ENCODE data around the gene CRYBA4.
"Not testable (repeated sequence)": the region's sequence is repeated elsewhere in the genome, so short reads cannot be mapped to it uniquely, and the experiment has no call there.

The CRYBA4 gene

DNA sequence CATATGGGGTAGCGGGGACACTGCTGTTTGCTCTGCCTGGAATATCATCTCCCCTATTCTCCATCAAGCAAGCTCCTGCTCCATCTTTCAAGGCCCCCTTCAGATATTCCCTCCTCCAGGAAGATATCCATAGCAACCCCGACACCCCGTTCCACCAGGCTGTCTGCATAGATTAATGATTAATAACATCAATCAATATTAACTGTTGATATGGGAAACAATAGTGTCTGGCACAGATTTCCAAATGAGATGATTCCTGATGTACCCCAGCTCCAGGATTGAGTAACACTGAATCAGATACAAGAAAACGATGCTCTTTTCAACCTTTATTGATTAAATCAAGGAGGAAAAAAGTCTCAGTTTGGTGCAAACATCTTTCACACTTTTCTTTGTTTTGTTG, 24.3 kb upstream of the CRYBA4 start:
- DNase-seq = no peak

DNA sequence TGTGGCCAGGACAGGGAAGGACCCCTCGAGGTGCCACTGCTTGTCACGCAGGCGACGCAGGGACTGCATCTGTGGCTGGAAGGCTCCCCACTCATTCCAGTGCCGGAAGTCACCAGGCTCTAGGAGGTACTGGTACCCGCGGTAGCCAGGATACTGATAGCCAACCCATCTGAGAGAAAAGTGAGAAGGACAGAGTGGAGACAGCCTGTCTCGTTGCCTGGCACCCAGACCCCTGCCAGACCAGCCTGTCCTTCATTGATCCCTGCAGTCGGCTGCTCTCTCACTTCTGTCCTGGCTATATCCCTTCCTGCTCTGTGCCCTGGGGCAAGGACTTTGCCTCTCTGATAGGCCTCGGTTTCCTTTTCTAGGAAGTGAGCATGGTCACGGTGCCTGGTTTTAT, 22.3 kb upstream of the CRYBA4 start:
- no peak for DNase-seq

GRCh38 chr22:26601726-26602125, 20.0 kb upstream of the CRYBA4 start:
- DNase-seq = no peak

- no peak for DNase-seq
Measured at GRCh38 chr22:26602127-26602526, 19.6 kb upstream of the CRYBA4 start.

- no peak for DNase-seq
Measured at GRCh38 chr22:26604368-26604767, 17.4 kb upstream of the CRYBA4 start.

DNA sequence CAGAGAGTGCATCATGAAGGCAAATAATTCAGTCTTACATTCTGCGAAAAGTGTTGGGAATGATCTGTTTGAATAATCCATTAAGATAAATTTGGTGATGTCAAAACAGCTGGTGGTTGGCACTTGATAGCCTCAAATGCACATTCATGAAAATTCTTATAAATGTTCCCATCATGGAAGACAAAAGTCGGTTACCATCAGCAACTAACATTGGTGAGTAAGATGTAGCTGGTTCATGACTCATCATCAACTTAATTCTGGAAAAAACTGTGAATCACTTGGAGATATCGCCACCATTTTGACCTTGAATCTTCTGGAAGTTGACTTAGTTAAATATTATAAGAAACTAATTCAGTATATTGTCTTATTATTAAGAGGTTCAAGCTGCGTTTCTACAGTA, 15.2 kb upstream of the CRYBA4 start:
- no peak for DNase-seq

GRCh38 chr22:26608129-26608528, 13.6 kb upstream of the CRYBA4 start:
- DNase-seq = peak in 1 of 2 experiments; percentile 26

DNA sequence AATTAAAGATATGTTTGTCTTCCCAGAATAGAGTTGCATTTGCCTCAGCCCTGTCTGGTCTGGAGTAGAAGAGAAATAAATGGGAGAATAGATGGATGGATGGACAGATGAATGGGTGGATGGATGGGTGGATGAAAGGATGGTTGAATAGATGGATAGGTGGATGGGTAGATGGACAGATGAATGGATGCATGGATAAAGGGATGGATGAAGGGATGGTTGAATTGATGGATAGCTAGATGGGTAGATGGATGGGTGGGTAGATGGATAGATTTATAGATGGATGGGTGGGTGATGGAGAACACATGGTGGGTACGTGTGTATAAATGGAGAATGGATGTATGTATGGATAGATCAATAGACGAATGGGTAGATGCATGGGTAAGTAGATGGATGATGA, 12.5 kb upstream of the CRYBA4 start:
- DNase-seq = no peak

GRCh38 chr22:26610072-26610958, 11.4 kb upstream of the CRYBA4 start:
- no peak for DNase-seq

DNA sequence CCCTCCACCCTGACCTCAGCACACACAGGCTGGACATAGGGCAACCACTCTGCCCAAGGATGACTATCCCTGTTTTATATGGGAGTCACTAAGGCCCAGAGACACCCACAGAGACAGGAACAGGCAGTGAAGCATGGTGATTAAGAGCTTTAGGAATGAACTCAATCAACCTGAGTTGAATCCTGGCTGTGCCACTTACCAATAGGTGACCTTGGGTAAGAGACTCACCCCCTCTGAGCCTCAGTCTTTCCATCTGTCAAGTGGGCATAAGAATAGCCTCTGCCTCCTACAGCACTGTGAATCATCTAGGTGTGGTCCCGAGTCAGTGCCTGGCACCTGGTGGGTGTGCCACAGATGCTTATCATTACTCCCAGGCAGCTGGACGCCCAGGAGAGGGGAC, 10.8 kb upstream of the CRYBA4 start:
- DNase-seq = no peak

DNA sequence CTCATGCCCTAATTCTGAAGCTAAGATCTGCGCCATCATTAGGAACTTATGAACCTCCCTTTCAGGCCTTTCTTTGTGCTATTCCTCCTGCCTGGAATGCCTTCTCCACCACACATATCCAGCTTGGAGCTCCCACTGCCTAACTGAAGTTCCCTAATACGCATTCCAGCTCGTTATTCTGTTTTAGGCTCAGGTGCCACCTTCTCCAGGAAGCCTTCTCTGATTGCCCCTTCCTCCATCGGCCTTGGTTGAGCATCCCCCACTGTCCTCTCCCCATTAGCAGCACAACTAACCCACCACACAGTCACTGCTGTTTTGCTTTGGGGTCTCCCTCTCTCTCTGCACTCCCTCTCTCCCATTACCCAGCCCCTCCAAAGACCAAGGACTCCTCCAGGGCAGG, 9.1 kb upstream of the CRYBA4 start:
- DNase-seq = no peak

DNA sequence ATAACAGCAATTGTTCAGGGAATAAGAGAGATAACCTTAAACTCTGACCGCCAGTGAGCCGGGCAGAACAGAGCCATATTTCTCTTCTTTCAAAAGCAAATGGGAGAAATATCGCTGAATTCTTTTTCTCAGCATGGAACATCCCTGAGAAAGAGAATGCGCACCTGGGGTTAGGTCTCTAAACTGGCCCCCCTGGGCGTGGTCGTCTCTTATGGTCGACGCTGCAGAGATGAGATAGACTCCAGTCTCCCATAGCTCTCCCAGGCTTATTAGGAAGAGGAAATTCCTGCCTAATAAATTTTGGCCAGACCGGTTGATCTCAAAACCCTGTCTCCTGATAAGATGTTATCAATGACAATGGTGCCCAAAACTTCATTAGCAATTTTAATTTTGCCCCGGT, 8.0 kb upstream of the CRYBA4 start:
- DNase-seq = not testable (repeated sequence)

GRCh38 chr22:26614322-26614721, 7.4 kb upstream of the CRYBA4 start:
- no peak for DNase-seq

DNA sequence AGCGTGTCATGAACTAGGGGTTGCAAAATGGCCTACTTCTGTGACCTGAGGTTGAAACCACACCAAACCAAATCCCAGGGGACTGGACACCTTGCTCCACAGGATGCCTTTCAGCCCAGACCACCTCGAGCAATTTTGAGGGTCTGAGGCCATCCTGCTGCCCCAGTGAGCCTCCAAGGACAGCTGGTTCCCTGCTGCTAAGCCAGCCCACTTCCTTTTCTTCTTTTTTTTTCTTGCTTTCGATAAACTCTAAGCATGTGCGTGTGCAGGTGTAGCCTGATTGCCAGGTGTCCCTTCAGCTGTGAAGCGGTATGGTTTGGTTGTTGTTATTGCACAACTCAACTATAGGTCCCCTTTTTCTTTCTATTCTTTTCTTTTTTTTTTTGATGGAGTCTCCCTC, 6.6 kb upstream of the CRYBA4 start:
- DNase-seq = no peak

- no peak for DNase-seq
Measured at GRCh38 chr22:26615830-26616435, 5.8 kb upstream of the CRYBA4 start.

DNA sequence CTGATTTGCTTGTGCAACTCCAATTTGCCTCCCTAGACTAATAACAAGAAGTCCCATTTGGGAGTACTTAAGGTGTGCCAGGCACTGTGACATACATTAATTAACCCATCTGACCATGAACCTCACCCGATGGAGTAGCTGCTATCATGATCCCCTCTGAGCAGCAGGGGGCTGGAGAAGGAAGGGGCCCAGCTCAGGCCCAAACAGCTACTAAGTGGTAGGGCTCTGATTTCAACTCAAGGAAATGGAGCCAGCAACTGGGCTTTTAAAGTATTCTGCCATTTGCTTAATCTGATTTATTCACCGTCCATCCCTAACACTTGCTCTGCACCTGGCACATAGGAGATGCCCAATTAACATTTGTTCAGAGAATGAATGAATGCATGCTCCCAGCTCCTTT, 5.1 kb upstream of the CRYBA4 start:
- no peak for DNase-seq

- no peak for DNase-seq
Measured at GRCh38 chr22:26617271-26618199, 4.2 kb upstream of the CRYBA4 start, which contains the start of gene CRYBB1. Gene CRYBB1, minus strand, starts transcription at chr22:26618027. Its CDS starts 1,708 bp downstream, at chr22:26616319.

- no peak for DNase-seq
Measured at GRCh38 chr22:26618455-26618854, 3.3 kb upstream of the CRYBA4 start.

GRCh38 chr22:26619510-26619909, 2.3 kb upstream of the CRYBA4 start:
- no peak for DNase-seq

GRCh38 chr22:26620197-26620596, 1.6 kb upstream of the CRYBA4 start:
- no peak for DNase-seq

- no peak for DNase-seq
Measured at GRCh38 chr22:26623984-26624383, 2.2 kb downstream of the CRYBA4 start.

DNA sequence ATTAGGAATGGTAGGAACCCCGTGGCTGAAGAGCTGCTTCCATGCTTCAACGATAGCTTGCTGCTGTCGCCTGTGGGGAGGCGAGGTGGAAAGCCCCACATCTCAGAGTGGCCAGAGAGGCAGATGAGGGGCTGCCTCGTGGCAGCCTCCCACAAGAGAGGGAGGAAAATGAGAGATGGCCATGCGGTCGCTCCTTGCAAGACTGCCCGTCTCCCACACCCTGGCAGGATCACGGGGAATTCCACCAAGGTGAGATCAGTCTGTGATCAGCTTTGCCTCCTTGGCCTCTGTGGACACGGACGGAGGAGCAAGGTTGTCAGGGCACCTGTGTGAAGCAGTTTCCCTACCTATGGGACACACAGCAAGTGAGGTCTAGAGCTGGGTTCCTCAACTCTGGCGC, 3.0 kb downstream of the CRYBA4 start:
- no peak for DNase-seq

Data from NCI-H2081 (cell line).